ENCODE results near the gene MYL1. TPM values are rescaled to one million over a fixed set of nuclear protein-coding genes. Genes with fewer than 3 reads are reported as not detected.

The MYL1 gene
- total RNA-seq, 1 donor from 2014 or later: not detected

- ATAC-seq (ENCODE audit: poor library complexity): no peak
- DNase-seq: no peak
- intact Hi-C loops (cut with DNase I): no loop called here
Observed at GRCh38 chr2:210271300-210271699, 43.7 kb downstream of the MYL1 start.

GRCh38 chr2:210269148-210269547, 45.8 kb downstream of the MYL1 start:
- DNase-seq: no peak
- ATAC-seq (ENCODE audit: poor library complexity): no peak
- intact Hi-C loops (cut with DNase I): no loop called here

- no peak for DNase-seq
- intact Hi-C loops (cut with DNase I): no loop called here
- ATAC-seq (ENCODE audit: poor library complexity): no peak
Observed at GRCh38 chr2:210268281-210268680, 46.7 kb downstream of the MYL1 start.

GRCh38 chr2:210267698-210268097, 47.3 kb downstream of the MYL1 start:
- intact Hi-C loops (cut with DNase I): no loop called here
- DNase-seq (no peak), ATAC-seq (ENCODE audit: poor library complexity) (no peak)

- DNase-seq (no peak), ATAC-seq (ENCODE audit: poor library complexity) (no peak)
- intact Hi-C loops (cut with DNase I): no loop called here
Observed at GRCh38 chr2:210264282-210264681, 50.7 kb downstream of the MYL1 start.

GRCh38 chr2:210263841-210264240, 51.1 kb downstream of the MYL1 start:
- intact Hi-C loops (cut with DNase I): no loop called here
- ATAC-seq (ENCODE audit: poor library complexity): no peak
- DNase-seq: no peak

GRCh38 chr2:210262036-210262435, 52.9 kb downstream of the MYL1 start:
- ATAC-seq (ENCODE audit: poor library complexity): no peak
- intact Hi-C loops (cut with DNase I): no loop called here
- DNase-seq: no peak

- ATAC-seq (ENCODE audit: poor library complexity) (no peak), DNase-seq (no peak)
- intact Hi-C loops (cut with DNase I): no loop called here
Observed at GRCh38 chr2:210259687-210260086, 55.3 kb downstream of the MYL1 start.

GRCh38 chr2:210252699-210253606, 62.0 kb downstream of the MYL1 start:
- DNase-seq: no peak
- intact Hi-C loops (cut with DNase I): no loop called here
- ATAC-seq (ENCODE audit: poor library complexity): no peak

- DNase-seq (no peak), ATAC-seq (ENCODE audit: poor library complexity) (no peak)
- intact Hi-C loops (cut with DNase I): no loop called here
Observed at GRCh38 chr2:210250622-210251021, 64.4 kb downstream of the MYL1 start.

Other genes starting within 250 kb of the MYL1 start
- gene KANSL1L, start 143.8 kb downstream of the MYL1 start, total RNA-seq: 15.8 TPM
- 0.73 TPM for gene ACADL, start 89.7 kb downstream of the MYL1 start, total RNA-seq
- gene LANCL1, start 161.6 kb upstream of the MYL1 start, total RNA-seq: 50.3 TPM
- 3.0 TPM for gene CPS1, start 241.4 kb upstream of the MYL1 start, total RNA-seq